Smooth muscle cell of the brain vasculature (primary cell): ENCODE data around the gene EEPD1.
A peak's percentile ranks its signal among the peaks of the same experiment; 100 is the strongest.

Experiments
- DNase-seq: peaks from one replicate; pipeline ENCODE4 v3.0.0-alpha.2; 2012; ENCODE audit warnings: low read depth, low spot score

Gene EEPD1

GRCh38 chr7:36279200-36279925 lies 126.3 kb downstream of the EEPD1 start:
- no peak for DNase-seq

GRCh38 chr7:36279926-36280315 lies 126.9 kb downstream of the EEPD1 start:
- no peak for DNase-seq

- DNase-seq = no peak
These were observed 128.1 kb downstream of the EEPD1 start for GRCh38 chr7:36280840-36281812.

- no peak for DNase-seq
These were observed 129.1 kb downstream of the EEPD1 start for GRCh38 chr7:36281945-36282717.

- DNase-seq = no peak
These were observed 130.1 kb downstream of the EEPD1 start for GRCh38 chr7:36283181-36283580.

GRCh38 chr7:36283711-36284130 lies 130.7 kb downstream of the EEPD1 start:
- DNase-seq = no peak

- no peak for DNase-seq
These were observed 131.5 kb downstream of the EEPD1 start for GRCh38 chr7:36284456-36285090.

GRCh38 chr7:36285276-36285675 lies 132.2 kb downstream of the EEPD1 start:
- no peak for DNase-seq

- DNase-seq = no peak
These were observed 133.2 kb downstream of the EEPD1 start for GRCh38 chr7:36286226-36286625.

GRCh38 chr7:36286688-36287087 lies 133.6 kb downstream of the EEPD1 start:
- no peak for DNase-seq

- no peak for DNase-seq
These were observed 134.6 kb downstream of the EEPD1 start for GRCh38 chr7:36287371-36288241.

- DNase-seq = no peak
These were observed 135.4 kb downstream of the EEPD1 start for GRCh38 chr7:36288501-36288900.

GRCh38 chr7:36289833-36290661 lies 137.0 kb downstream of the EEPD1 start:
- no peak for DNase-seq

- DNase-seq = peak; percentile 78
These were observed 138.6 kb downstream of the EEPD1 start for GRCh38 chr7:36291387-36292316.

GRCh38 chr7:36295090-36295489 lies 142.0 kb downstream of the EEPD1 start:
- no peak for DNase-seq

- DNase-seq = no peak
These were observed 143.2 kb downstream of the EEPD1 start for GRCh38 chr7:36296284-36296683.

GRCh38 chr7:36297364-36298009 lies 144.4 kb downstream of the EEPD1 start:
- no peak for DNase-seq

- DNase-seq = no peak
These were observed 145.1 kb downstream of the EEPD1 start for GRCh38 chr7:36298106-36298505.
